ENCODE measurements around the gene P3H2.

P3H2 gene

GRCh38 chr3:190127797-190128196 lies 7.1 kb upstream of the P3H2 start:
- TF ChIP-seq CTCF (IDR thresholded peaks at IDR 0.05), result no peak
- Histone ChIP-seq H3K4me3 (ENCODE audit: low read depth in 1 of 2, low read length in 1 of 2) (no peak overlapping the region), H3K36me3 (no peaks in the 10 kb centered on the region)

GRCh38 chr3:190127195-190127594 lies 6.5 kb upstream of the P3H2 start:
- H3K27ac ChIP-seq, result no peak overlapping the region
- no peak for TF ChIP-seq CTCF (IDR thresholded peaks at IDR 0.05)
- H3K27me3 ChIP-seq, result peaks cover 24% of the 10 kb centered on the region
- no peaks in the 10 kb centered on the region for H3K9me3 ChIP-seq
- no peaks in the 10 kb centered on the region for H3K36me3 ChIP-seq
- H3K4me3 ChIP-seq (ENCODE audit: low read depth in 1 of 2, low read length in 1 of 2), result no peak overlapping the region
- no peaks in the 10 kb centered on the region for H3K4me1 ChIP-seq (ENCODE audit: control insufficient read depth in 1 of 2, insufficient read depth in 1 of 2, low read depth in 1 of 2, low read length in 1 of 2)

More at GRCh38 chr3:190127797-190128196, 7.1 kb upstream of the P3H2 start:
- Histone ChIP-seq H3K4me1 (ENCODE audit: control insufficient read depth in 1 of 2, insufficient read depth in 1 of 2, low read depth in 1 of 2, low read length in 1 of 2) (no peaks in the 10 kb centered on the region), H3K27me3 (peaks cover 18% of the 10 kb centered on the region), H3K27ac (no peak overlapping the region), H3K9me3 (no peaks in the 10 kb centered on the region)

- H3K4me3 ChIP-seq (ENCODE audit: low read depth in 1 of 2, low read length in 1 of 2), result no peak overlapping the region
- H3K27ac ChIP-seq, result no peak overlapping the region
- peaks cover 0 to 1% of the 10 kb centered on the region in 2 experiments for H3K4me1 ChIP-seq (ENCODE audit: control insufficient read depth in 1 of 2, insufficient read depth in 1 of 2, low read depth in 1 of 2, low read length in 1 of 2)
- TF ChIP-seq CTCF (IDR thresholded peaks at IDR 0.05), result no peak
- peaks cover 36% of the 10 kb centered on the region for H3K27me3 ChIP-seq
- H3K9me3 ChIP-seq, result no peaks in the 10 kb centered on the region
- H3K36me3 ChIP-seq, result no peaks in the 10 kb centered on the region
Measured at GRCh38 chr3:190125436-190126068, 4.9 kb upstream of the P3H2 start.

GRCh38 chr3:190124067-190124466 lies 3.4 kb upstream of the P3H2 start:
- no peaks in the 10 kb centered on the region for H3K9me3 ChIP-seq
- no peak overlapping the region for H3K4me3 ChIP-seq (ENCODE audit: low read depth in 1 of 2, low read length in 1 of 2)
- peaks cover 0 to 7% of the 10 kb centered on the region in 2 experiments for H3K4me1 ChIP-seq (ENCODE audit: control insufficient read depth in 1 of 2, insufficient read depth in 1 of 2, low read depth in 1 of 2, low read length in 1 of 2)
- no peaks in the 10 kb centered on the region for H3K36me3 ChIP-seq
- H3K27ac ChIP-seq, result no peak overlapping the region
- no peak for TF ChIP-seq CTCF (IDR thresholded peaks at IDR 0.05)
- H3K27me3 ChIP-seq, result peaks cover 51% of the 10 kb centered on the region

- Histone ChIP-seq H3K4me3 (ENCODE audit: low read depth in 1 of 2, low read length in 1 of 2) (no peak overlapping the region), H3K27me3 (peaks cover 66% of the 10 kb centered on the region), H3K36me3 (no peaks in the 10 kb centered on the region), H3K9me3 (no peaks in the 10 kb centered on the region), H3K27ac (no peak overlapping the region), H3K4me1 (ENCODE audit: control insufficient read depth in 1 of 2, insufficient read depth in 1 of 2, low read depth in 1 of 2, low read length in 1 of 2) (peaks cover 0 to 7% of the 10 kb centered on the region in 2 experiments)
- TF ChIP-seq CTCF (IDR thresholded peaks at IDR 0.05), result no peak
Measured at GRCh38 chr3:190122198-190122771, 1.6 kb upstream of the P3H2 start.

All from neutrophil (primary cell).